Astrocyte (in vitro differentiated cells and primary cell): ENCODE results near the gene LRRD1.

Experiments used
- EZH2 ChIP-seq: IDR thresholded peaks from 2 replicates; pipeline ENCODE4 v1.6.1; 2012; ENCODE audit warnings: mild to moderate bottlenecking, low read length, inconsistent platforms; ENCODE audit not compliant: insufficient read depth
- TF ChIP-seq, protein P1 (sequence below): IDR thresholded peaks from 2 replicates; pipeline ENCODE4 v1.5.1; 2011; ENCODE audit warnings: low read depth, mild to moderate bottlenecking, inconsistent platforms, low read length, moderate library complexity; ENCODE audit not compliant: insufficient read depth

DNA sequence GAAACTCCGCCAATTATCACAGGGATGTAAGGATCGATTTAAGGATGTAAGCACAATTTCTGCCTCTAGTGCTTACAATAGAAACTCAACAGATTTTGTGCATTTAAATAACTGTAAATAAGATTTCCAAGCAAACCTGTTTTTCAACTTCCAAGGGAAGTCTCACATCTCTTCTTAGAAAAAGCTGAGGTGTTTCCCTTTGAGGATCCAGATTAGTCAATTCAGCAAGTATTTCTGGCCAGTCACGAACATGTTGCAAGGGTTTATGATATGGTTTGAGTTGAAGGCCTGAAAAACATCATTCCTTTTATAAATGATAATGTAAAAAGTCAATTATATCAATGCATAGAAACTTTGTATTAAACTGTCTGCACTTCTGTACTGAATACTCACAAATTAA lies 42.8 kb upstream of the LRRD1 start:
- TF ChIP-seq, protein P1, sequence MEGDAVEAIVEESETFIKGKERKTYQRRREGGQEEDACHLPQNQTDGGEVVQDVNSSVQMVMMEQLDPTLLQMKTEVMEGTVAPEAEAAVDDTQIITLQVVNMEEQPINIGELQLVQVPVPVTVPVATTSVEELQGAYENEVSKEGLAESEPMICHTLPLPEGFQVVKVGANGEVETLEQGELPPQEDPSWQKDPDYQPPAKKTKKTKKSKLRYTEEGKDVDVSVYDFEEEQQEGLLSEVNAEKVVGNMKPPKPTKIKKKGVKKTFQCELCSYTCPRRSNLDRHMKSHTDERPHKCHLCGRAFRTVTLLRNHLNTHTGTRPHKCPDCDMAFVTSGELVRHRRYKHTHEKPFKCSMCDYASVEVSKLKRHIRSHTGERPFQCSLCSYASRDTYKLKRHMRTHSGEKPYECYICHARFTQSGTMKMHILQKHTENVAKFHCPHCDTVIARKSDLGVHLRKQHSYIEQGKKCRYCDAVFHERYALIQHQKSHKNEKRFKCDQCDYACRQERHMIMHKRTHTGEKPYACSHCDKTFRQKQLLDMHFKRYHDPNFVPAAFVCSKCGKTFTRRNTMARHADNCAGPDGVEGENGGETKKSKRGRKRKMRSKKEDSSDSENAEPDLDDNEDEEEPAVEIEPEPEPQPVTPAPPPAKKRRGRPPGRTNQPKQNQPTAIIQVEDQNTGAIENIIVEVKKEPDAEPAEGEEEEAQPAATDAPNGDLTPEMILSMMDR = no peak
- no peak for TF ChIP-seq EZH2
